GM23248 (cell line): ENCODE data around the gene SCYL1. TPM values are rescaled to one million over a fixed set of nuclear protein-coding genes. Genes with fewer than 3 reads are reported as not detected.

ENCODE experiments used
- DNase-seq: peaks from one replicate; pipeline ENCODE4 v3.0.0-alpha.2; 2015
- H2AFZ ChIP-seq: fragments of 200-600 bp; sonication (generic); 2 replicates; pipeline ENCODE4 v1.6.1; 2016; ENCODE audit warnings: antibody characterized with exemption
- H3F3A ChIP-seq: fragments of 200-600 bp; sonication (generic); 2 replicates; pipeline ENCODE4 v1.6.1; 2016; ENCODE audit warnings: mild to moderate bottlenecking, antibody characterized with exemption, mixed run types; ENCODE audit not compliant: insufficient read depth
- H3K27ac ChIP-seq: fragments of 200-600 bp; sonication (generic); 2 replicates; pipeline ENCODE4 v1.5.1; 2016; ENCODE audit warnings: mild to moderate bottlenecking
- H3K27me3 ChIP-seq: fragments of 200-600 bp; sonication (generic); replicated peaks from 2 replicates; pipeline ENCODE4 v1.6.1; 2016; ENCODE audit warnings: mild to moderate bottlenecking; ENCODE audit not compliant: insufficient read depth
- H3K36me3 ChIP-seq: fragments of 200-600 bp; sonication (generic); 2 replicates; pipeline ENCODE4 v1.6.1; 2016; ENCODE audit warnings: low read depth, mild to moderate bottlenecking
- H3K4me1 ChIP-seq: fragments of 200-600 bp; sonication (generic); 2 replicates; pipeline ENCODE4 v1.6.1; 2016; ENCODE audit warnings: mild to moderate bottlenecking; ENCODE audit not compliant: insufficient read depth
- H3K4me2 ChIP-seq: fragments of 200-600 bp; sonication (generic); one replicate; pipeline ENCODE4 v1.6.1; 2016; ENCODE audit warnings: mild to moderate bottlenecking; ENCODE audit not compliant: unreplicated experiment
- H3K4me3 ChIP-seq: fragments of 200-600 bp; sonication (generic); 2 replicates; pipeline ENCODE4 v1.5.1; 2016; ENCODE audit warnings: mild to moderate bottlenecking
- H3K79me2 ChIP-seq: fragments of 200-600 bp; sonication (generic); 2 replicates; pipeline ENCODE4 v1.6.1; 2016; ENCODE audit warnings: mild to moderate bottlenecking; ENCODE audit not compliant: insufficient read depth
- H3K9ac ChIP-seq: fragments of 200-600 bp; sonication (generic); 2 replicates; pipeline ENCODE4 v1.6.1; 2016; ENCODE audit warnings: mild to moderate bottlenecking
- H3K9me2 ChIP-seq: fragments of 200-600 bp; sonication (generic); 2 replicates; pipeline ENCODE4 v1.6.1; 2016; ENCODE audit warnings: mixed run types, mild to moderate bottlenecking, moderate library complexity; ENCODE audit not compliant: insufficient read depth
- H3K9me3 ChIP-seq: fragments of 200-600 bp; sonication (generic); one replicate; pipeline ENCODE4 v1.6.1; 2017; ENCODE audit warnings: low read depth
- H4K20me1 ChIP-seq: fragments of 200-600 bp; sonication (generic); 2 replicates; pipeline ENCODE4 v1.6.0; 2016; ENCODE audit not compliant: insufficient read depth
- EZH2 ChIP-seq: fragments of 200-600 bp; sonication (generic); IDR thresholded peaks from 2 replicates; pipeline ENCODE4 v1.6.1; 2018; ENCODE audit warnings: antibody characterized with exemption, mild to moderate bottlenecking; ENCODE audit not compliant: insufficient read depth, poor library complexity, severe bottlenecking
- EZH2phosphoT487 ChIP-seq: fragments of 200-600 bp; sonication (generic); IDR thresholded peaks from 2 replicates; pipeline ENCODE4 v1.6.1; 2018; ENCODE audit warnings: antibody characterized with exemption, moderate library complexity, mild to moderate bottlenecking, low read depth; ENCODE audit not compliant: insufficient read depth
- WGBS, 2 experiments: methylation state at CpG; one replicate each; pipeline ENCODE4 v1.1.6; 2015 to 2017; ENCODE audit warnings: low lambda C conversion rate in 2 of 2, low coverage in 1 of 2; ENCODE audit errors: missing lambda C conversion rate in 2 of 2; 5-methylcytosine and 5-hydroxymethylcytosine counted together
- in situ Hi-C: fragments of 300-500 bp; cut with MboI; formaldehyde crosslinking; loops from 2 replicates; pipeline ENCODE4 v1.15.0; 2020
- polyA plus RNA-seq: library from polyadenylated mRNA; unstranded; fragments of >200 nt; fragmentation: Nextera tagmentation; extraction: Ambion mirVana; gene quantifications from 2 replicates; pipeline ENCODE4 v1.2.1, GENCODE V29; 2016
- total RNA-seq: library from RNA; depleted of rRNA; stranded (reverse); fragments of >200 nt; shearing (Covaris generic); gene quantifications from 2 replicates; pipeline ENCODE4 v1.2.3, GENCODE V29; 2014

The SCYL1 gene
- total and polyA plus RNA-seq, 2 experiments from 2014 or later = 90.7 to 115 TPM

- H3K4me2 ChIP-seq = no peak overlapping the region
Measured at GRCh38 chr11:65565624-65566453, 41.0 kb downstream of the SCYL1 start.

DNA sequence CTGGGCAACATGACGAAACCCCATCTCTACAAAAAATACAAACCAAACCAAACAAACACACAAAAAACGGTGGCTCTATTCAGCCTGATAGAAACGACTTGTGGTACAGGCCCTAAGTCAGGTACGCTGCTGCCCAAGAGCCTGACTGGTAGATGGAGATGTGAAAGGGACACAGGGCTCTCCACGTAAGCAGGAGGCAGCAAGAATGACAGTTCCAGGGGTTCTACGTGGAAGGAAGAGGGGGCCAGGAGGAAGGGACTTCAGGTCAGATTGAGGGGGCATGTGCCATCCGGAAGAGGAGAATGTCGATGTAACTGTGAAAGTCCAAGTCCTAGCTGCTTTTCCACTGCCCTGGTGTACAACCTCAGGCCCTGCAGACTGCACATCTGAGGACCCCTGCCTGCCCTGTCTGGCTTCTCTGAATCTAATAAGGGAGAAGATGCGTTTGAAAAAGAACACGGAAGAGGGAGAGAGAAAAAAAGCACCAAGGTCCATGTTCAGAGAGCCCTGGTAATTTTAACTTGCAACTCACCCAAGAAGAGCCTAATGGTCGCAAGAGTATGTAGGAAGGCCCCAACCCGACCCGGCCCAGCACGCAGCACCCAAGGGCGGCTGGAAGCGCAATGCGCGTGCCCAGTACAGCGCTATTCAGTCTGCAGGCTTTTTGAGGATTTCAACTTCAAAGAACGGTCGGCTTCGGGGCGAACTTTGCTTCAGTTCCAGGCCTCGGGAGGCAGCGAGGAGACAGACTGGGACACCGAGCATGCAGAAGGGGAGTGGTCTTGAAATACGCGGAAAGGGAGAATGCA is 44.5 kb downstream of the SCYL1 start:
- Histone ChIP-seq H3K4me3 (peak overlapping the region; percentile 92), H3F3A (peaks cover 10% of the 10 kb centered on the region), H3K36me3 (no peaks in the 10 kb centered on the region), H4K20me1 (no peaks in the 10 kb centered on the region), H3K79me2 (peaks cover 60% of the 10 kb centered on the region), H3K9me3 (no peaks in the 10 kb centered on the region), H3K4me1 (peaks cover 37% of the 10 kb centered on the region), H3K9me2 (no peaks in the 10 kb centered on the region), H3K27me3 (no peaks in the 10 kb centered on the region), H2AFZ (peak overlapping the region; percentile 89), H3K9ac (peak overlapping the region; percentile 92), H3K4me2 (peak overlapping the region; percentile 87), H3K27ac (peak overlapping the region; percentile 89)
- no peak for TF ChIP-seq EZH2phosphoT487
- in situ Hi-C loops = no loop called here
- whole genome bisulfite sequencing, 2 experiments = 8 to 9% methylated on average over 28 of the region's 28 CpGs
- DNase-seq = peak; percentile 17

More at GRCh38 chr11:65565624-65566453, 41.0 kb downstream of the SCYL1 start:
- Histone ChIP-seq H3K4me3 (no peak overlapping the region), H2AFZ (no peak overlapping the region), H3K79me2 (peaks cover 38% of the 10 kb centered on the region), H3K36me3 (no peaks in the 10 kb centered on the region), H3K9me2 (no peaks in the 10 kb centered on the region), H3K4me1 (peaks cover 19% of the 10 kb centered on the region), H3K9ac (peak overlapping the region; percentile 3; the same call in 1 of the 2 replicates), H3K27me3 (no peaks in the 10 kb centered on the region), H3F3A (peaks cover 22% of the 10 kb centered on the region), H3K27ac (peak overlapping the region; percentile 46), H3K9me3 (no peaks in the 10 kb centered on the region), H4K20me1 (no peaks in the 10 kb centered on the region)
- in situ Hi-C loops = no loop called here
- TF ChIP-seq EZH2 (no peak), EZH2phosphoT487 (no peak)
- WGBS, 2 experiments = 66 to 73% methylated on average over 7 of the region's 7 CpGs
- DNase-seq = peak; percentile 50

- in situ Hi-C loops = no loop called here
- Histone ChIP-seq H4K20me1 (no peaks in the 10 kb centered on the region), H3K9me3 (no peaks in the 10 kb centered on the region), H3K4me1 (peaks cover 42% of the 10 kb centered on the region), H3F3A (peaks cover 17% of the 10 kb centered on the region), H3K4me2 (peak within 1 kb of the TSS; percentile 87), H3K9me2 (no peaks in the 10 kb centered on the region), H2AFZ (peak within 1 kb of the TSS; percentile 89), H3K9ac (peak within 1 kb of the TSS; percentile 92), H3K4me3 (peak within 1 kb of the TSS; percentile 92), H3K36me3 (no peaks in the 10 kb centered on the region), H3K79me2 (peaks cover 60% of the 10 kb centered on the region), H3K27me3 (no peaks in the 10 kb centered on the region), H3K27ac (peak within 1 kb of the TSS; percentile 89)
- TF ChIP-seq EZH2 = no peak
- no peak for TF ChIP-seq EZH2phosphoT487
- 0 to 2% methylated on average over 62 to 86 of the region's 89 CpGs for WGBS, 2 experiments
- peak; percentile 100 for DNase-seq
Measured at GRCh38 chr11:65569973-65570918, 45.4 kb downstream of the SCYL1 start, which contains the start of gene ZNRD2. TSS of gene ZNRD2 (plus strand) at chr11:65570477. CDS start at chr11:65570492, 15 bp downstream.
